ENCODE data around the gene TMEM202. TPM values are rescaled to one million over a fixed set of nuclear protein-coding genes. Genes with fewer than 3 reads are reported as not detected.
"Not testable (repeated sequence)": the region's sequence is repeated elsewhere in the genome, so short reads cannot be mapped to it uniquely, and the experiment has no call there.

Gene TMEM202
- total RNA-seq, 1 donor from 2014 or later = 1.9 TPM

GRCh38 chr15:72402726-72403125, 4.6 kb downstream of the TMEM202 start:
- no peak for DNase-seq (ENCODE audit: low spot score)

- DNase-seq (ENCODE audit: low spot score) = no peak
Measured at GRCh38 chr15:72404356-72404755, 6.3 kb downstream of the TMEM202 start.

GRCh38 chr15:72404841-72405240, 6.7 kb downstream of the TMEM202 start:
- no peak for DNase-seq (ENCODE audit: low spot score)

- no peak for DNase-seq (ENCODE audit: low spot score)
Measured at GRCh38 chr15:72406936-72407335, 8.8 kb downstream of the TMEM202 start.

- no peak for DNase-seq (ENCODE audit: low spot score)
Measured at GRCh38 chr15:72411111-72411510, 13.0 kb downstream of the TMEM202 start.

GRCh38 chr15:72411544-72411943, 13.4 kb downstream of the TMEM202 start:
- DNase-seq (ENCODE audit: low spot score) = no peak

GRCh38 chr15:72413337-72413736, 15.2 kb downstream of the TMEM202 start:
- not testable (repeated sequence) for DNase-seq (ENCODE audit: low spot score)

GRCh38 chr15:72415304-72415703, 17.2 kb downstream of the TMEM202 start:
- no peak for DNase-seq (ENCODE audit: low spot score)

- DNase-seq (ENCODE audit: low spot score) = not testable (repeated sequence)
Measured at GRCh38 chr15:72419768-72420167, 21.7 kb downstream of the TMEM202 start.

GRCh38 chr15:72420576-72420975, 22.5 kb downstream of the TMEM202 start:
- DNase-seq (ENCODE audit: low spot score) = no peak

- no peak for DNase-seq (ENCODE audit: low spot score)
Measured at GRCh38 chr15:72421484-72421883, 23.4 kb downstream of the TMEM202 start.

GRCh38 chr15:72423256-72423655, 25.2 kb downstream of the TMEM202 start:
- peak; percentile 11 for DNase-seq (ENCODE audit: low spot score)

- DNase-seq (ENCODE audit: low spot score) = no peak
Measured at GRCh38 chr15:72426753-72427152, 28.6 kb downstream of the TMEM202 start.

- no peak for DNase-seq (ENCODE audit: low spot score)
Measured at GRCh38 chr15:72437650-72438316, 39.7 kb downstream of the TMEM202 start.

- DNase-seq (ENCODE audit: low spot score) = not testable (repeated sequence)
Measured at GRCh38 chr15:72442848-72443247, 44.7 kb downstream of the TMEM202 start.

- DNase-seq (ENCODE audit: low spot score) = no peak
Measured at GRCh38 chr15:72445426-72445825, 47.3 kb downstream of the TMEM202 start.

GRCh38 chr15:72450805-72451204, 52.7 kb downstream of the TMEM202 start:
- DNase-seq (ENCODE audit: low spot score) = no peak

- DNase-seq (ENCODE audit: low spot score) = no peak
Measured at GRCh38 chr15:72451224-72451623, 53.1 kb downstream of the TMEM202 start.

- no peak for DNase-seq (ENCODE audit: low spot score)
Measured at GRCh38 chr15:72456684-72457083, 58.6 kb downstream of the TMEM202 start.

Other genes starting within 250 kb of the TMEM202 start
- 1.9 TPM for gene GRAMD2A, start 200.5 kb upstream of the TMEM202 start, total RNA-seq (ENCODE audit: insufficient read depth, low replicate concordance)
- gene PKM, start 167.1 kb upstream of the TMEM202 start, total RNA-seq (ENCODE audit: insufficient read depth, low replicate concordance) = 343 TPM
- gene PARP6, start 125.8 kb upstream of the TMEM202 start, total RNA-seq (ENCODE audit: insufficient read depth, low replicate concordance) = 20.0 TPM
- 1.9 TPM for gene CELF6, start 78.1 kb upstream of the TMEM202 start, total RNA-seq (ENCODE audit: insufficient read depth, low replicate concordance)
- gene HEXA, start 22.3 kb upstream of the TMEM202 start, total RNA-seq (ENCODE audit: insufficient read depth, low replicate concordance) = 85.5 TPM
- 46.9 TPM for gene ARIH1, start 76.0 kb downstream of the TMEM202 start, total RNA-seq (ENCODE audit: insufficient read depth, low replicate concordance)

All from umbilical cord (tissue), 2 donors.